GM18951 (cell line): ENCODE results near the gene ELMOD1.
"Not testable (repeated sequence)": the region's sequence is repeated elsewhere in the genome, so short reads cannot be mapped to it uniquely, and the experiment has no call there.

ENCODE experiments used
- POLR2A ChIP-seq: IDR thresholded peaks from 4 replicates; pipeline ENCODE4 v1.6.1; 2011; ENCODE audit warnings: mild to moderate bottlenecking; ENCODE audit not compliant: insufficient read length, insufficient read depth; ENCODE audit errors: extremely low read depth
- in situ Hi-C: fragments of 300-500 bp; cut with MboI; formaldehyde crosslinking; loops from one replicate; pipeline ENCODE4 v1.12.0; 2022; ENCODE audit warnings: low sequenced_read_pairs, mixed read lengths, inconsistent platforms; ENCODE audit not compliant: unreplicated experiment

Gene ELMOD1

DNA sequence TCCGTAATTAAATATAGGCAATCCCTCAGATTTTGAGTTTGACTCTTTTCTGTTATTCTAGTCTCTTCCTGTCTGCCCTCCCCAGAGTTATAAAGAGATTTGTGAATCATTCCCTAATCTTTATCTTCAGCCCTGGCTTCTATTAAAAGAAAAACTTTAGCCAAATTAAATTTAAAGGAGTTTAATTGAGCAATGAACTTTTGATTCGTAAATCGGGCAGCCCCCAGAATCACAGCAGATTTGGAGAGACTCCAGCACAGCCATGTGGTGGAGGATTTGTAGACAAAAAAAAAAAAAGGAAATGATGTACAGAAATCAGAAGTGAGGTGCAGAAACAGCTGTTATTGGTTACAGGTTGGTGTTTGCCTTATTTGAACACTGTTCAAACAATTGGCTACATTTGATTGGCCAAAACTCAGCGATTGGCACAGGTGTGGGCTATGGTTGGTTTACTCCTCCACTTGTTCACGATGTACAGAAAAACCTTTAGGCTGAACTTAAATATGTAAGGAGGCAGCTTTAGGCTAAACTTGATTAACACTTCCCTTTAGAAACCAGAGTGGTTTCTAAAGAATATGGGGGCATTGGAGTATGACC, 23.1 kb upstream of the ELMOD1 start:
- in situ Hi-C loops: no loop called here
- no peak for TF ChIP-seq POLR2A

DNA sequence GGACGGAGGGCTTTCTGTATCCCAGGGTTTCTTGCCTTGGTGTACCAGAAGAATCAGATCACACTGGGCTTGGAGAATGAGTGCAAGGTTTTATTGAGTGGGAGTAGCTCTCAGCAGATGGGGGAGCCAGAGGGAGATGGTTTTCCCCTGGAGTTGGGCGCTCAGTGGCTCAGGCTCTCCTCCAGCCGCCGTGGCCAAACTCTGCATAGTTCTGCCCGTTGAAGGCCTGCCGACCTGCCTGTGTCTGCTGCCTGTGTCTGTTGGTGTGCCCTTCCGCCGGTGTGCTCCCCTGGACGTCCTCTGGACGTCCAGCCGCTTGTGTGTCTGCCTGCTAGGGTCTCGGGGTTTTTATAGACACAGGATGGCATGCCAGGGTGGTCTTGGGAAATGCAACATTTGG, 20.9 kb upstream of the ELMOD1 start:
- in situ Hi-C loops: no loop called here
- TF ChIP-seq POLR2A: no peak

DNA sequence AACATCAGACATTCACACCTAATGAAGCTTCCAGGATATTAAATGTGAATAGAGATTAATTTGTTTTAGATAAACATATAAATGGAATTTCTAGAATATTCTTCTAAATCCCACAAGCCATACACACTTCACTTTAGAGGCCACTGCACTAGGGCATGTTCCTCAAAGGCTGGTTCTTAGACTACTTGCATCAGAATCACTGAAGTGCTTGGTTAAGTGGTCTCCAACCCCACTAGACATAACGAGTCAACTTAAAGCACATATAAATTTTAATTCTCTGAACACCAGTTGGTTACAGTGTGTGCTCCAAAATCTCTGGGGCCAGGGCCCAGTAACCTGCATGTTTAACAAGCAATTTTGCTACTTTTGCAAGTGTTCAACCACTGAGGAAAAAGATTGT, 17.5 kb upstream of the ELMOD1 start:
- no peak for TF ChIP-seq POLR2A
- in situ Hi-C loops: no loop called here

DNA sequence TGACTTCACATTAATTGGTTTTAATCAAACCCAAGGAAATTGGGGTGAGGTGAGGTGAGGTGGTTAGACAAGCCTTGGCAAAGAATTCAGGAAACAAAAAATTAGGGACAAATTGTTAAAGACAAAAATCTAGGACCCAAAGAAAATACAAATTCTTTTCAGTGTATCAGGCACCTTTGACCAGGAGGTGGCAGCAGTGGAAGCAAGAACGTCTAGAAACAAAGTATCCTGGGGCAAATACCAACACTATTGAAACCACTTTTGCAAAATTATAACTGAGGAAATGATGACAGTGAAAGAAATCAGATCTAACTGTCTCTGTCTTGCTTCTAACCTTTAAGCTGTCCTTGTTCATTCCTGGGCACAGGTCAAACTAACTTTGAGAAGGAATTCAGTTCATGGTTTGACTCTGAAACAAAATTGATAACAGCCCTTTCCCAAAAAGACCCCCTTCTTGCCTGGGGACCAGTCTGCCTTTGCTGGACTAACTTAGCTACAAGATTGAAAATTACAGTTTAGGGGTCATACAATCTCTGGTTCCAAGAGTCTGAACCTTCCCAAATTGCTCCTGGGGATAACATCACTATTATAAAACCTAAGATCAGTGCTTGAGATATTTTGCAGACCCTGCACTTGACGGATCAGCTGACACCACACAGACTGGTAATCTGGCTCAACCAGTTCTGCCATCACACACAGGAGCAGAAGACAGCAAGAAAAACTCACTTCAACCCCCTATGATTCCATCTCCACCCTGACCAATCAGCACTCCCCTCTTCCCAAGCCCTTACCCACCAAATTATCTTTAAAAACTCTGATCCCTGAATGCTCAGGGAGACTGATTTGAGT, 14.2 kb upstream of the ELMOD1 start:
- in situ Hi-C loops: not testable (repeated sequence)

DNA sequence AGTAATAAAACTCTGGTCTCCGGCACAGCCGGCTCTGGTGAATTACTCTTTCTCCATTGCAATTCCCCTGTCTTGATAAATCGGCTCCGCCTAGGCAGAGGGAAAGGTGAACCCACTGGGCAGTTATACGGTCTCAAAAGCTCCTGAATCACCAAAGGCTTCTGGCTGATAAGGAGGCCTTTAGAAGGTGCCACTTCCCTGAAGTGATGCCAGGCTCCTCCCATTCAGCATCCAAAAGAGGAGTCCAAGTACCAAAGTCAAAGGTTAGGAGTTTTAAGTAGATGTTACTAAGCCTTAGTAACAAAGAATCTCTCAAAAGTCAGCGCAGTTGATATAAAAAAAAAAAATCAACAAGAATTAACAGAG, 13.6 kb upstream of the ELMOD1 start:
- no peak for TF ChIP-seq POLR2A
- in situ Hi-C loops: no loop called here

DNA sequence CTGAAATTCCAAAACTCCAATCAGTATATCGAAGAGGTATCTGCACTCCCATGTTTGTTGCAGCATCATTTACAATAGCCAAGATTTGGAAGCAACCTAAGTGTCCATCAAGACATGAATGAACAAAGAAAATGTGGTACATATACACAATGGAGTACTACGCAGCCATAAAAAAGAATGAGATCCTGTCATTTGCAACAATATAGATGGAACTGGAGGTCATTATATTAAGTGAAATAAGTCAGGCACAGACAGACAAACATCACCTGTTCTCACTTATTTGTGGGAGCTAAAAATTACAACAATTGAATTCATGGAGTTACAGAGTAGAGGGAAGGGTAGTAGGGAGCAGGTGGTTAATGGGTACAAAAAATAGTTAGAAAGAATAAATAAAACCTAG, 11.8 kb upstream of the ELMOD1 start:
- in situ Hi-C loops: not testable (repeated sequence)

DNA sequence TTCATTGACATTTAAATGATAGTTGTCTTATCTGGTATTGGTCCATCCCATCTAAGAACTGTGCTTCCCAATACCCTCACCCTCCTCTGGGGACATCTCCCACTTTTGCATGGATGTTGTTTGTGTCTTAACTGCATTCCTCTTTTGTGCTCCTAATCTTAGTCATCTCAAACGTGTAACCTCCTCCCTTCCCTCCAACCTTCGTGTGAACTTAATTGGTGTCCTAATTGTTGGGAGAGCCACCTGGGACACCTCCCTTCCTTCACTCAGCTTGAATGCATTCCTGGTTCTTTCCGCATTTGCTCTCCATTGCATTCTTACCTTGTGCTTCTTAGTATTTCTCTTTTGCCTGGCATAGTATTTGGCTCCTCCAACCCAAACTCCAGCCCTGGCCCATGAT, 9.8 kb upstream of the ELMOD1 start:
- TF ChIP-seq POLR2A: no peak
- in situ Hi-C loops: no loop called here

DNA sequence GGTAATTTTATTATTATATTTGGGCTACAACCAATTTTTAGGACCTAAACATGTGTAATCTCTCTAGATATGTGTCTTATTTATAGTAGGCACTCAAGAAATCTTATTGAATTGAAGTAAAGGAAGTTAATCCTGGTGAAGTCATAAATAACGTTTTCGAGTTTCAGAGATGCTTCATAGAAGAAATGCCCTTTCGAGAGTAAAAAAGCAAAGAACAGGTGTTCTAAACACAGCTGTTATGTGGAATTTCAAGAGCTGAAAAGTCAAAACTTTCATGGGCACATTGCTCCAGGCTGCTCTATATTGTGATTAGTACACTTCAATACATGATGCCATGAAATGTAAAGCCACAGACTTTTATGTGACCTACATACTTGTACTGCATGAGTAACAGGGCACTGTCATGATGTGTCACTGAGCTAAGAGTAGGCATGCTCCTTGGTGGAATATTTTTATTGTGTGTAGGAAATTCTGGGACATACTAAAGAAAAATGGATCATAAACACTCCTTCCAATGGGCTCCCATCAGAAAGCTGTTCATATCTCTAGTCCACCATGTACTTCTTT, 7.2 kb upstream of the ELMOD1 start:
- TF ChIP-seq POLR2A: no peak
- in situ Hi-C loops: no loop called here

DNA sequence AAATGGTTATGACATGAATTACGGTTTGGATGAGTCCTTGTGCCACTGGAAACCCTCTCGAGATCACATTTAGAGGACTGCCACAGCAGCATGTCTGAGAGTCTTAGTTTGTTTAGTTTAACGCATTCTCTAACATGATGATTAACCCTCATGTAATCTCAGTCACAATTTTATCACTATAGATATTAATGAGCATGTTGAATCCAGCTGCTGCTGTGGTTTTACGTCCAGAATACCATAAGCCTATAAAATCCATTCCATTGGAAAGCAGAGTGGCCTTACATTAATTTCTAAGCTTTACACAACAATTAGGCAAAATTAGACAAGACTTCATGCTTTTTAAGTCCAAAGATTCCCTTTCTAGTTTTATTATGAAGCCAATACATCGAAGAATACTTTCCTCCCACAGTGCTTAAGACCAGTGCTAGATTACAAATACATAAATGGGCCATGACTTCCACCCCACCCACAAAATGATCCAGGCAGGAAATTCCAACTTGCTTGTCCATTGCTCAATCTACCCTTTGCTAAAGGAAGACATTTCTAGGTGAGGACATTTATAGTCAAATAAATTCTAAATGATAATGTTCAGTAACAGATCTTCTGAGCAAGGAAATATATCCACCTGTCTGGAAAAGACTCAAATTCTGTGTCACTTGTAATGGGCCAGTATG, 3.5 kb upstream of the ELMOD1 start:
- in situ Hi-C loops: no loop called here
- no peak for TF ChIP-seq POLR2A

DNA sequence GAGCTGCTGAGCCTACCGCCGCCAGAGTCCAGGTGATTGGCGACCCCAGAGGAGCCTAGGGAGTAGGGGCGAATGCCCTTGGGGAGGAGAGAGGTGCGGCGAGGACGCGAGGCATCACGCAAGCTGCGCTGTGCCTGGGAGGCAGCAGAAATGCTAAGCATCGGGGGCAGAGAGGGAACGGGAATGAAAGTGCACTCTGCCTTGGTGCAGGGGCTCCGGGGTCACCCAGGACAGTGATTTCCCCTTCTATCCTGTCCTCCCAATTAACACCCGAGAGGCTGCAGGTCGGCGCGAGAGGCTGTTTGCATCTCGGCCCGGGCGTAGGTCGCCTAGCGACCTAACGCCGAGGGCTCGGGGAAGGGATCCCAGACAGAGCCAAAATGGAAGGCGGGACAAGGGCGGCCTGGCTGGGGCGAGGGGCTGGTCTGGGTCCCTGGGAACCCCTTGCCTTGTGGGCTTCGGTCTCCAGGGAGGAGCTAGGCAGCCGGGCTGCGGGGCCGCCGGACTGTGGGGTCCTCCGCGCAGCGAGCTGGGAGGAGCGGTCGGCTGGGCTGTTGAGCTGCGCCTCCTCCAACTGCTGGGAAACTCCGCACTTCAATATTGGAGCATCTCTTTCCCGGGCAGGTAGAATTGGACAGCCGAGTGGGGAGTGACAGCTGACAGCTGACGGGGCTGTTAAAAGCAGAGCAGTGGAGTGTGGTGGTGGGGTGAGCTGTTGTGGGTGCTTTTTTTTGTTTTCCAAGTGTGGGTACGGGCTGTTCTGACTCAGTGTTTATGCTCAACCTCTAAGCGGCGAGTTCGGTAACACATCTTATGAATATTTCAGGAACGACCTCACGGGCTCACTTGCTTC, 657 bp downstream of the ELMOD1 start:
- in situ Hi-C loops: no loop called here
- TF ChIP-seq POLR2A: no peak

DNA sequence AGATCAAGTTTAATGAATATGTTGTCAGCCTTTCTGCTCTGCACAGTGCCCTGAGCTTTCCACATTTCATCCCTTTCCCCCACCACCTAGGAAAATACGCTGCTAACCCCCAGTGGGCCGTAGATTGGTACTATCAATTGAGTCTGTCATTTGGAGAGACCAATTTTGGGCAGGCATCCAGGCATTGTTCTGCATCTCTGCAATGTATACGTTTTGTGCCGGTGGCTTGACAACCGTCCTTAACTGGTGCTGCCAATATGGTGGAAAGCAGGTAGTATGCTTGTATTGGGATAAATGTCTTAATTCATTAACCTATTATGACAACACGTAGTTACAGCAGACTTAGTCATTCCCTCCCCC, 1.3 kb downstream of the ELMOD1 start:
- in situ Hi-C loops: no loop called here
- no peak for TF ChIP-seq POLR2A

DNA sequence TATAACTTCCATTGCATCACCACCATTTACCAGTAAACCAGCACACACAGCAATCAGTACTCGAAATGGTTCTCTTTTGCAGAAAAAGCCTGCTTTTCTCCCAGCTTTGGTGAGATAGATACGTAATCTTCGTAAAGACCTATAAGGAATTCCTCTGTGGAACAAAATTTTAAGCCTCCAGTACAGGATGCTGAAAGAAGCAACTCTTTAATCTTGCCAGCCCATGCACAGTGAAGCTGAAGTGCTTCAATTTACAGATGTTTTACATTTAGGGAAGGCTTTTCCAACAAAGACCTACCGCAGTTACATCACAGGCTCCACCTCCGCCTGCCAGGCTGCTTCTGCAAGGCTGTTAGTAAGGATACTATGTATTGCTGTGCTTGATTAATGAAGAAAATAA, 1.9 kb downstream of the ELMOD1 start:
- in situ Hi-C loops: no loop called here

DNA sequence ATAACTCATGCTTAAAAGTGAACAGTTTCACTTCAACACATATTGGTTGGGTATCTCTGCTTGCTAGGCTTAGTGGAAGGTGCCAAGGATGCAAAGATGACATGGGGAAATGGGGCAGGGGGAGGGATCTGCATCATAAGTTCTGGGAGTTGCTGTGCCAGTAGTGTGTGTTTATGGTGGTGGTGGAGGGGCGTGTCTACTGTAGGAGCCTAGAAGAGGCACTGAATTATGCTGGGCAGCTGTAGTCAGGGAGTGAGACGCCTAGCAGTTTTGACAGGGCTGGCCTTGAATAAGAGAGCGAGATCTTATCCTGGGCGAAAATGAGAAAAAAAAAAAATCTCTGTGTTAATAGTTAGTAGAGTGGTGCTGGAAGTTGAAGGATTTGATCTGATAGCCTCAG, 3.0 kb downstream of the ELMOD1 start:
- TF ChIP-seq POLR2A: no peak
- in situ Hi-C loops: no loop called here

More for the DNA sequence above, 1.9 kb downstream of the ELMOD1 start:
- TF ChIP-seq POLR2A: no peak
